ENCODE measurements around the gene UGT1A4.

GRCh38 chr2:233803994-233804393 lies 85.5 kb downstream of the UGT1A4 start:
- TF ChIP-seq, protein P1, sequence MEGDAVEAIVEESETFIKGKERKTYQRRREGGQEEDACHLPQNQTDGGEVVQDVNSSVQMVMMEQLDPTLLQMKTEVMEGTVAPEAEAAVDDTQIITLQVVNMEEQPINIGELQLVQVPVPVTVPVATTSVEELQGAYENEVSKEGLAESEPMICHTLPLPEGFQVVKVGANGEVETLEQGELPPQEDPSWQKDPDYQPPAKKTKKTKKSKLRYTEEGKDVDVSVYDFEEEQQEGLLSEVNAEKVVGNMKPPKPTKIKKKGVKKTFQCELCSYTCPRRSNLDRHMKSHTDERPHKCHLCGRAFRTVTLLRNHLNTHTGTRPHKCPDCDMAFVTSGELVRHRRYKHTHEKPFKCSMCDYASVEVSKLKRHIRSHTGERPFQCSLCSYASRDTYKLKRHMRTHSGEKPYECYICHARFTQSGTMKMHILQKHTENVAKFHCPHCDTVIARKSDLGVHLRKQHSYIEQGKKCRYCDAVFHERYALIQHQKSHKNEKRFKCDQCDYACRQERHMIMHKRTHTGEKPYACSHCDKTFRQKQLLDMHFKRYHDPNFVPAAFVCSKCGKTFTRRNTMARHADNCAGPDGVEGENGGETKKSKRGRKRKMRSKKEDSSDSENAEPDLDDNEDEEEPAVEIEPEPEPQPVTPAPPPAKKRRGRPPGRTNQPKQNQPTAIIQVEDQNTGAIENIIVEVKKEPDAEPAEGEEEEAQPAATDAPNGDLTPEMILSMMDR (IDR thresholded peaks at IDR 0.05; ENCODE audit: extremely low read depth in 1 of 2, insufficient read depth in 1 of 2, low read depth in 1 of 2, low read length in 2 of 2): no peak
- no peak for TF ChIP-seq POLR2A (IDR thresholded peaks at IDR 0.05; ENCODE audit: low read depth, low read length)

Measured in endothelial cell of umbilical vein (primary cell).